ENCODE measurements around the gene TMPRSS6. TPM values are rescaled to one million over a fixed set of nuclear protein-coding genes. Genes with fewer than 3 reads are reported as not detected.

TMPRSS6 gene
- polyA plus RNA-seq, 4 donors: 0.18 to 0.54 (median 0.33) TPM

GRCh38 chr22:37141476-37141875, 32.0 kb upstream of the TMPRSS6 start:
- DNase-seq (ENCODE audit: low read depth in 4 of 4, low spot score in 3 of 4): no peak

- no peak for DNase-seq (ENCODE audit: low read depth in 4 of 4, low spot score in 3 of 4)
Observed at GRCh38 chr22:37140686-37141323, 31.3 kb upstream of the TMPRSS6 start.

DNA sequence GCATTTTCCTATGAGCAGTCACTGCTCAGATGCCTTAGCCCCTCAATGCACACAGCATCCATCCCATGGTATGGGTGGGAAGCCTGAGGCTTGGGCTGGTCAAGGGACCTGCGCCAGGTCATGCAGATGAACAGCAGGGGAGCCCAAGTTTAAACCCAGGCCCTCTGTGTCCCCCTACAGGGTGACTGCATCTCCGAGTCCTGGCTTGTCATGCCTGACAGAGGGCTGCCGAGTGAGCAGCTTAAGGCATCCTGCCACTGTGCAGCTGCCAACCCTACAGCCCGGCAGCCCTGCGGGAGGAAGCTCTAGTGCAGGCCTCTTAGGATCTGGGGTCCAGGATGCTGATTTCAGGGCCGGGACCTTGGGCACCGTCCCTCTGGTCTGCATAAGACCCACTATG, 30.2 kb upstream of the TMPRSS6 start:
- DNase-seq (ENCODE audit: low read depth in 4 of 4, low spot score in 3 of 4): no peak

DNA sequence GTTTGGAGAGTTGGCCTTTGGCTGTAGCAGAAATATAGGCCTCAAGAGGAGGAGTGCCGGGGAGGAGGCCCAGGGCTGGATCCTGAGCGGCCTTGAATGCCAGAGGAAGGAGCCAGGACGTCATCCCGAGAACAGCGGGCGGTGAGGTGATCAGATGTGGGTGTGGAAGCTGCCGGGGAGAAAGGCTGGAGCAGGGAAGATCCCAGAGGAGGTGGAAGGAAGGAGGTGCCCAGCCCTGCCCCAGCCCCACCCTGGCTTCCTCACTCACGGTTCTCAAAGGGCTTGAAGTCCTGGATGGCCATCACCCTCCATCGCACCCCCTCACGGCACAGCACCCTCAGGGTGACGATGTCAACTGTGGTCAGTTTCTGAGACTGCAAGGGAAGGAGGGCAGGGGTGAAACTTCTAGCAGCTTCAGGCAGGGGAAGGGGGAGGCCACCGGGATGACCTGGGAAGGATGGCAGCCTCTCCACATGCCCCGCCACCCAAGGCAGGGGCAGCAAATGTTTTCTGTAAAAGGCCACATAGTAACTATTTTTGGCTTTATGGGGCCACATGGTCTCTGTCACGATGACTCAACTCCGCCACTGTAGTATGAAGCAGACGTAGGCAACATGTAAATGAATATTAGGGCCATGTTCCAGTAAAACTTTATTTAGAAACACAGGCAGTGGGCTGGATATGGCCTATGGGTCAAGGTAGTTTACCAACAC, 29.5 kb upstream of the TMPRSS6 start:
- no peak for DNase-seq (ENCODE audit: low read depth in 4 of 4, low spot score in 3 of 4)

GRCh38 chr22:37137903-37138665, 28.6 kb upstream of the TMPRSS6 start:
- DNase-seq (ENCODE audit: low read depth in 4 of 4, low spot score in 3 of 4): no peak

GRCh38 chr22:37137131-37137530, 27.6 kb upstream of the TMPRSS6 start:
- DNase-seq (ENCODE audit: low read depth in 4 of 4, low spot score in 3 of 4): no peak

GRCh38 chr22:37135023-37135422, 25.5 kb upstream of the TMPRSS6 start:
- DNase-seq (ENCODE audit: low read depth in 4 of 4, low spot score in 3 of 4): no peak

GRCh38 chr22:37133304-37134018, 23.9 kb upstream of the TMPRSS6 start:
- DNase-seq (ENCODE audit: low read depth in 4 of 4, low spot score in 3 of 4): no peak

DNA sequence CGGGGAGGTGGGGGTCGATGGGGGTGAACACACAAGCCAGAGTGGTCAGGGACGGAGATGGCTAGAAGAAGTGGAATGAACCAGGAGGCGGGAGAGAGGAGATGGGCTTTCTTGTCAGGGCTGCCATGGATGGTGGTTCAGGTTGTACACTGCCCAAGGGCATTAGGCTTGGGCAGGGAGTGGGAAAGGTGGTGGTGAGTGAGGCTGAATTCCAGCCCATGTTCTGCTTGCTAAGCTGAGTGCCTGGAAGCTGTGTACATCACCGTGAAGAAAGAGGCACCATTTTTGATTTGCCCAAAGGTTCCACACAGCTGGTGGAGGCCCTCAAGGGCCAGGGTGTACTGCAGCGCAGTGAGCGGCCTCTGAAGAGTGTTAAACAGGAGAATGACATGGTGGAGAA, 23.3 kb upstream of the TMPRSS6 start:
- no peak for DNase-seq (ENCODE audit: low read depth in 4 of 4, low spot score in 3 of 4)

DNA sequence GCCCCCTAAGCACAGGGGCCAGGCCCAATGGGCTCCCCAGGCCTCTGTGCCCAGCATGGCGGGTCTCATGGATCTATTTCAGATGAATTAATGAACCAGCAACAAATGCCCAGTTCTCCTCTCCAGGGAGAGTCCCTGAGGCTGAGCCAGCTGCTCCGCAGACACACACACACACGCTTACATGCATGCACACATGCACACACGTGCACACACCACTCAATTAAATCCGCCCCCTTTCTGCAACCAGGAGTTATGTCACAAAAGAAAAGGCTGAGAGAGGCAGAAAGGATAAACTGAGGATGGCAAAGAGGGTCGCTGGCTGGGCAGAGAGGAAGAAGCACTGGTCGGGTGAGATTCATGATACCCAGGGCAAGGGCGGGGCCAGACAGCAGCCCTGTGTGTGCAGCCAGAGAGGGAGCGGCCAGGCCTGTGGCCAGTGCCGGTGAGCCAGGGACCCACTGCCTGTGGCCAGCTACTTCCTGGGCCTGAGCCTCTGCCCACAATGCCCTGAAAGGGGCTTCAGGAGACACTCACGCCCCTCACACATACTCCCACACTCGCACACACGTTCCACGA, 20.4 kb upstream of the TMPRSS6 start:
- DNase-seq (ENCODE audit: low read depth in 4 of 4, low spot score in 3 of 4): no peak

- no peak for DNase-seq (ENCODE audit: low read depth in 4 of 4, low spot score in 3 of 4)
Observed at GRCh38 chr22:37128555-37129281, 19.2 kb upstream of the TMPRSS6 start.

DNA sequence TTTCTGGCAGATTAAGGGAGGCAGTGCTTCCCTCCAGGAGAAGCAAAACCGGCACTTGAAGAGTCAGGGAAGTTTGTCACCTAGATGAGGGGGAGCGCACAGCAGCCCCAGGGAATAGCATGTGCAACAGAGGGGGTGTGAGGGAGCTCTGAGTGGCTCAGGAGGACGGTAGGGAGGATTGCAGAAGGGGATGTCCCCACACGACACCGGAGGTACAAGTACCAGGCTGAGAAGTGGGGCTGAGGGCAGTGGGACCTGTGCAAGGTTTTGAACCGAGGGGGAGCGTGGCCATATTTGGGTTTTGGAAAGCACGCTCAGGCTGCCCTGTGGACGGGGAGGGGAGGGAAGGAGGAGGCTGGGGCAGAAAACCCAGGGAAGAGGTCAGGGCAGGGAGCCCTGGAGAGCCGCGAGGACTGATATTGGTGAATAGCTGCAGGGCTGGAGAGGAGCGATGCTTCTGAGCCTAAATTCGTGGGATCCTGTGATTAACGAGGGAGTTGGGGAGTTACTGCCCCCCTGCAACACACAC, 17.9 kb upstream of the TMPRSS6 start:
- DNase-seq (ENCODE audit: low read depth in 4 of 4, low spot score in 3 of 4): no peak

- no peak for DNase-seq (ENCODE audit: low read depth in 4 of 4, low spot score in 3 of 4)
Observed at GRCh38 chr22:37126882-37127281, 17.4 kb upstream of the TMPRSS6 start.

DNA sequence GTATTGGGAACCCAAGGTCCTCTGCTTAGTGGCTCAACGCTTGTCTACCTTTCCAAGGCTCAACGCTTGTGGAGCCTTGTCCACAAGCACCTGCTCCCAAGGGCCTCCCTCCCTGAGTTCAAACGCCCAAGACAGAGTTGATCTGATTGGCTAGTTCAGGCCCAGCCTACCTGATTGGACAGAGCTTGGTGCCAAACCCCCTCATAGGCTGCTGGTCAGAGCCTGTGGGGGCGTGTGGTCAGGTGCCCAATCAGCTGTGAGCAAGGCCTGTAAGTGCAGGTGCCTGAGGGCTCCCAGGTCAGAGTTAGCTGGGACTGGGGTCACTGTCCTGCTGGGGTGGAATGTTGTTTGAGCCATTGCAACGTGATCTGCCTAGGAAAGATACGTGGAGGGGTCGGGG, 16.9 kb upstream of the TMPRSS6 start:
- DNase-seq (ENCODE audit: low read depth in 4 of 4, low spot score in 3 of 4): no peak

DNA sequence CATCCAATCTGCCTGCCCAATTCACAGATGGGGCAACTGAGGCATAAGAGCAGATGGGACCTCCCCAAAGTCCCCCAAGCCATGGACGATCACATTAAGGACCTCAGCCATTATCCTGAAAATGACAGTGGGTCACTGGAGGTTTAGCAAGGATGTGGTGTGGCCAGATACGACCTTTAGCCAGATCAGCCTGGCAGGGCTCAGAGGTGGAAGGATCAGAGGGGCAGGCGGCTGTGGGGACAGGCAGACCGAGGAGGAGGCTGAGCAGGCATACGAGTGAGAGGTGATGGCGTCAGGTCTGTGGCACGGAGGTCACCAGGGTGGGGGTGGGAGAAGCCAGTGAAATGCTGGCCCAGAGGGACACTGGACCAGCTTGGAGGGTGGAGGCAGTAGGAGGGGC, 14.1 kb upstream of the TMPRSS6 start:
- no peak for DNase-seq (ENCODE audit: low read depth in 4 of 4, low spot score in 3 of 4)

- no peak for DNase-seq (ENCODE audit: low read depth in 4 of 4, low spot score in 3 of 4)
Observed at GRCh38 chr22:37122598-37123180, 13.2 kb upstream of the TMPRSS6 start.

GRCh38 chr22:37121887-37122591, 12.5 kb upstream of the TMPRSS6 start:
- DNase-seq (ENCODE audit: low read depth in 4 of 4, low spot score in 3 of 4): no peak

DNA sequence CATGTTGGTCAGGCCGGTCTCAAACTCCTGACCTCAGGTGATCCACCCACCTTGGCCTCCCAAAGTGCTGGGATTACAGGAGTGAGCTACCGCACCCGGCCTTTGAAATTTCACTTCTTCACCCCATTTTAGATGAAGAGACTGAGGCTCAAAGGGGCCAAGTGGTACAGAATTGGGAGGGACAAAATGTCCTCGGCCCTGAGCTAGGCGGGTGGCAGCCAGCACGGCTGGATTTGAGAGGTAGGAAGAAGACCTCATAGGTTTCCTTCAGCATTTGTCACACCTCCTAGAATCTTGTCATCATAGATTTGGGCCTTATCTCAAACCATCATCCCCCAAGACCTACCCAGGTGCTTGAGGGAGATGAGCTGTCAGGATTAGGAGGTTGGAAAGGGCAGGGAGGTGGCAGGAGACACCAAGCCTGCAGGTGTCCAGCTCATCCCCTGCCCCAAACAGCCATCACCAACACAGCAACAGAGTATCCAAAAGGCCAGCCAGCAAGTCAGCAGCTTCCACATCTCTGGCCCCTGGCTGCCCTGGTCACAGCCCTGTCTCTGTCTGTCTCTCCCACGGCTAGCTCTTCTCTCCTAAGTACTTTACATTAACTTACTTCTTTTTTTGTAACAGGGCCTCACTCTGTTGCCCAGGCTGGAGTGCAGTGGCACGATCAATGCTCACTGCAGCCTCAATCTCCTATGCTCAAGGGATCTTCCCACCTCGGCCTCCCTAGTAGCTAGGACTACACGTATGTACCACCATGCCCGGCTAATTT, 11.2 kb upstream of the TMPRSS6 start:
- no peak for DNase-seq (ENCODE audit: low read depth in 4 of 4, low spot score in 3 of 4)
